Measurements from ENCODE around the gene TRAPPC11.

TRAPPC11 gene

DNA sequence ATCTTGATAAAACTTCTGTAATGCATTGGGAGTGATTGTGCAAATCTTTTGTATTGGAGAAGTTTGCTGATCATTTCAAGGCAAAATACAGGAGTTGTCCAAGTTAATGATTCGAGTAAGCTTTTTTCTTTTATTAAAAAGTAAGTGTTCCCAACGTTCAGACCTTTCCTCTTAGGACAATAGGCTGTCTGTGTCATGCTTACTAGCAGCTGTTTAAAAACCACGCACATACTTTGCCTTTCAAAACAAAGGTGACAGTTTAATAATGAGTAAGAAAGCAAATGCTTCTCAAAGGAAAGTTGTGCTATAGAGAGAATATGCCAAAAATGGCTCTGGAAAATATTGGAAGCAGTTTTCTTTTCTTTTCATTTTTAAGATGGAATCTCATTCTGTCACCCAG lies 11.2 kb downstream of the TRAPPC11 start:
- Histone ChIP-seq H3K27ac (ENCODE audit: low read depth, low read length) (no peak overlapping the region), H2AFZ (ENCODE audit: low read depth, low read length, severe bottlenecking) (no peak overlapping the region), H3K79me2 (ENCODE audit: insufficient read depth, low read length) (no peaks in the 10 kb centered on the region), H3K4me2 (ENCODE audit: low read depth, low read length, poor library complexity, severe bottlenecking) (no peak overlapping the region), H3K27me3 (ENCODE audit: low read length) (no peaks in the 10 kb centered on the region), H3F3A (ENCODE audit: insufficient read depth) (no peaks in the 10 kb centered on the region), H3K36me3 (ENCODE audit: low read length) (peaks cover 34% of the 10 kb centered on the region), H3K9ac (ENCODE audit: low read length) (no peak overlapping the region), H3K4me3 (ENCODE audit: insufficient read depth, low read length, poor library complexity, severe bottlenecking) (no peak overlapping the region), H3K9me2 (replicated peaks; ENCODE audit: insufficient read depth, low read length) (no peaks in the 10 kb centered on the region), H3K9me3 (ENCODE audit: insufficient read depth, low read length) (no peaks in the 10 kb centered on the region), H4K20me1 (ENCODE audit: low read depth, low read length) (no peaks in the 10 kb centered on the region)
- no peak for TF ChIP-seq EZH2phosphoT487 (conservative IDR thresholded peaks at IDR 0.05; ENCODE audit: low read length)
- TF ChIP-seq, protein P1, sequence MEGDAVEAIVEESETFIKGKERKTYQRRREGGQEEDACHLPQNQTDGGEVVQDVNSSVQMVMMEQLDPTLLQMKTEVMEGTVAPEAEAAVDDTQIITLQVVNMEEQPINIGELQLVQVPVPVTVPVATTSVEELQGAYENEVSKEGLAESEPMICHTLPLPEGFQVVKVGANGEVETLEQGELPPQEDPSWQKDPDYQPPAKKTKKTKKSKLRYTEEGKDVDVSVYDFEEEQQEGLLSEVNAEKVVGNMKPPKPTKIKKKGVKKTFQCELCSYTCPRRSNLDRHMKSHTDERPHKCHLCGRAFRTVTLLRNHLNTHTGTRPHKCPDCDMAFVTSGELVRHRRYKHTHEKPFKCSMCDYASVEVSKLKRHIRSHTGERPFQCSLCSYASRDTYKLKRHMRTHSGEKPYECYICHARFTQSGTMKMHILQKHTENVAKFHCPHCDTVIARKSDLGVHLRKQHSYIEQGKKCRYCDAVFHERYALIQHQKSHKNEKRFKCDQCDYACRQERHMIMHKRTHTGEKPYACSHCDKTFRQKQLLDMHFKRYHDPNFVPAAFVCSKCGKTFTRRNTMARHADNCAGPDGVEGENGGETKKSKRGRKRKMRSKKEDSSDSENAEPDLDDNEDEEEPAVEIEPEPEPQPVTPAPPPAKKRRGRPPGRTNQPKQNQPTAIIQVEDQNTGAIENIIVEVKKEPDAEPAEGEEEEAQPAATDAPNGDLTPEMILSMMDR (IDR thresholded peaks at IDR 0.05; ENCODE audit: insufficient read depth, low read length, poor library complexity, severe bottlenecking), result no peak

GRCh38 chr4:183670960-183671555 lies 12.0 kb downstream of the TRAPPC11 start:
- Histone ChIP-seq H3K27me3 (ENCODE audit: low read length) (no peaks in the 10 kb centered on the region), H4K20me1 (ENCODE audit: low read depth, low read length) (no peaks in the 10 kb centered on the region), H3K4me3 (ENCODE audit: insufficient read depth, low read length, poor library complexity, severe bottlenecking) (no peak overlapping the region), H3K9me3 (ENCODE audit: insufficient read depth, low read length) (no peaks in the 10 kb centered on the region), H3K36me3 (ENCODE audit: low read length) (peaks cover 34% of the 10 kb centered on the region), H3K4me2 (ENCODE audit: low read depth, low read length, poor library complexity, severe bottlenecking) (no peak overlapping the region), H3K79me2 (ENCODE audit: insufficient read depth, low read length) (no peaks in the 10 kb centered on the region), H3K9ac (ENCODE audit: low read length) (no peak overlapping the region), H3K9me2 (replicated peaks; ENCODE audit: insufficient read depth, low read length) (no peaks in the 10 kb centered on the region), H3K27ac (ENCODE audit: low read depth, low read length) (no peak overlapping the region), H3F3A (ENCODE audit: insufficient read depth) (no peaks in the 10 kb centered on the region), H2AFZ (ENCODE audit: low read depth, low read length, severe bottlenecking) (no peak overlapping the region)
- TF ChIP-seq, protein P1 (IDR thresholded peaks at IDR 0.05; ENCODE audit: insufficient read depth, low read length, poor library complexity, severe bottlenecking), result no peak
- TF ChIP-seq EZH2phosphoT487 (conservative IDR thresholded peaks at IDR 0.05; ENCODE audit: low read length), result no peak

- no peaks in the 10 kb centered on the region for H3K79me2 ChIP-seq (ENCODE audit: insufficient read depth, low read length)
- H3K27me3 ChIP-seq (ENCODE audit: low read length), result no peaks in the 10 kb centered on the region
- H3K9me3 ChIP-seq (ENCODE audit: insufficient read depth, low read length), result no peaks in the 10 kb centered on the region
- no peak for TF ChIP-seq EZH2phosphoT487 (conservative IDR thresholded peaks at IDR 0.05; ENCODE audit: low read length)
- TF ChIP-seq, protein P1 (IDR thresholded peaks at IDR 0.05; ENCODE audit: insufficient read depth, low read length, poor library complexity, severe bottlenecking), result no peak
- H3K4me2 ChIP-seq (ENCODE audit: low read depth, low read length, poor library complexity, severe bottlenecking), result no peak overlapping the region
- no peaks in the 10 kb centered on the region for H3K9me2 ChIP-seq (replicated peaks; ENCODE audit: insufficient read depth, low read length)
- no peak overlapping the region for H3K27ac ChIP-seq (ENCODE audit: low read depth, low read length)
- H2AFZ ChIP-seq (ENCODE audit: low read depth, low read length, severe bottlenecking), result no peak overlapping the region
- no peak overlapping the region for H3K4me3 ChIP-seq (ENCODE audit: insufficient read depth, low read length, poor library complexity, severe bottlenecking)
- H4K20me1 ChIP-seq (ENCODE audit: low read depth, low read length), result no peaks in the 10 kb centered on the region
- H3F3A ChIP-seq (ENCODE audit: insufficient read depth), result no peaks in the 10 kb centered on the region
- H3K9ac ChIP-seq (ENCODE audit: low read length), result no peak overlapping the region
- H3K36me3 ChIP-seq (ENCODE audit: low read length), result peaks cover 22% of the 10 kb centered on the region; the same call in 1 of the 2 replicates
These were observed 15.1 kb downstream of the TRAPPC11 start for GRCh38 chr4:183674153-183674552.

Measured in SU-DHL-6 (cell line).